GM19468 (cell line): Measurements from ENCODE around the gene EEF1B2.
"Not testable (repeated sequence)": the region's sequence is repeated elsewhere in the genome, so short reads cannot be mapped to it uniquely, and the experiment has no call there.

ENCODE experiments used
- ATAC-seq: cut with Tn5 transposase; IDR thresholded peaks from one replicate; pipeline ENCODE4 v1.9.1; 2021; ENCODE audit warnings: mild to moderate bottlenecking, moderate library complexity, moderate number of reproducible peaks; ENCODE audit not compliant: unreplicated experiment; ENCODE audit errors: extremely low read depth

EEF1B2 gene

GRCh38 chr2:206163251-206163880 lies 3.7 kb downstream of the EEF1B2 start:
- ATAC-seq = no peak

- no peak for ATAC-seq
Measured at GRCh38 chr2:206164261-206164862, 4.7 kb downstream of the EEF1B2 start.

- not testable (repeated sequence) for ATAC-seq
Measured at GRCh38 chr2:206168230-206168629, 8.5 kb downstream of the EEF1B2 start.

- ATAC-seq = not testable (repeated sequence)
Measured at GRCh38 chr2:206171624-206172397, 12.1 kb downstream of the EEF1B2 start.

GRCh38 chr2:206173147-206173546 lies 13.5 kb downstream of the EEF1B2 start:
- ATAC-seq = no peak

- no peak for ATAC-seq
Measured at GRCh38 chr2:206176121-206176520, 16.4 kb downstream of the EEF1B2 start.

GRCh38 chr2:206176901-206177300 lies 17.2 kb downstream of the EEF1B2 start:
- ATAC-seq = no peak

GRCh38 chr2:206181526-206181925 lies 21.8 kb downstream of the EEF1B2 start:
- not testable (repeated sequence) for ATAC-seq

- no peak for ATAC-seq
Measured at GRCh38 chr2:206189691-206190090, 30.0 kb downstream of the EEF1B2 start.

GRCh38 chr2:206190111-206190510 lies 30.4 kb downstream of the EEF1B2 start:
- no peak for ATAC-seq

- no peak for ATAC-seq
Measured at GRCh38 chr2:206190689-206191088, 31.0 kb downstream of the EEF1B2 start.

- ATAC-seq = no peak
Measured at GRCh38 chr2:206192157-206192556, 32.5 kb downstream of the EEF1B2 start.

GRCh38 chr2:206193671-206194357 lies 34.1 kb downstream of the EEF1B2 start:
- no peak for ATAC-seq

GRCh38 chr2:206198677-206199076 lies 39.0 kb downstream of the EEF1B2 start:
- no peak for ATAC-seq

GRCh38 chr2:206201075-206201848 lies 41.6 kb downstream of the EEF1B2 start:
- ATAC-seq = no peak

- no peak for ATAC-seq
Measured at GRCh38 chr2:206202446-206202845, 42.8 kb downstream of the EEF1B2 start.

- no peak for ATAC-seq
Measured at GRCh38 chr2:206203331-206203730, 43.6 kb downstream of the EEF1B2 start.

GRCh38 chr2:206204710-206205109 lies 45.0 kb downstream of the EEF1B2 start:
- no peak for ATAC-seq

- ATAC-seq = not testable (repeated sequence)
Measured at GRCh38 chr2:206207316-206207715, 47.6 kb downstream of the EEF1B2 start.

GRCh38 chr2:206208900-206209299 lies 49.2 kb downstream of the EEF1B2 start:
- no peak for ATAC-seq
